Measurements from ENCODE around the gene CKAP2L.

DNA sequence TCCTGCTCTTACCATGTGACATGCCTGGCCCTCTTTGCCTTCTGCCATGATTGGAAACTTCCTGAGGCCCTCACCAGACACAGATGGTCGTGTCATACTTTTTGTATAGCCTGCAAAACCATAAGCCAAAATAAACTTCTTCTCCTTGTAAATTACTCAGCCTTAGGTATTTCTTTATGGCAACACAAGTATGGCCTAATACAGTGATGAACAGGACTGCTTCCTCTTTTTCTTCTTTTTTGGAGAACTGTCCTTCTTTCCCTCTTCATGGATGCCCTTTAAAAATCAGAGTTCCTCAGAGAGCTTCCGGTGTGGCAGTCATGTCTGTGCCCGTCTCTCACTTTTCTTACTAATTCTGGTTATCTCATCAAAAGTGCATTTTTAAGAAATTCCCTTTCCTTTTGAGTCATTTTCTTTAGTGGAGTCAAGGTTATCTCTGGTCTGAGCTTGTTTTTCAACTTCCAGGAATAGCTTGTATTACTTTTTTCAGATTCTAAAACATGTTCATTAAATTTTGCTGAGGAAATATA is 29.1 kb upstream of the CKAP2L start:
- TF ChIP-seq FOXM1 (IDR thresholded peaks at IDR 0.05; ENCODE audit: borderline replicate concordance, low read depth) (no peak), RAD21 (IDR thresholded peaks at IDR 0.05; ENCODE audit: low read depth) (no peak), EP300 (IDR thresholded peaks at IDR 0.05; ENCODE audit: borderline replicate concordance) (no peak), YY1 (IDR thresholded peaks at IDR 0.05; ENCODE audit: low read depth) (no peak)
- TF ChIP-seq, protein P1, sequence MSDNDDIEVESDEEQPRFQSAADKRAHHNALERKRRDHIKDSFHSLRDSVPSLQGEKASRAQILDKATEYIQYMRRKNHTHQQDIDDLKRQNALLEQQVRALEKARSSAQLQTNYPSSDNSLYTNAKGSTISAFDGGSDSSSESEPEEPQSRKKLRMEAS (IDR thresholded peaks at IDR 0.05) = no peak
